ENCODE data around the gene MNT.

DNA sequence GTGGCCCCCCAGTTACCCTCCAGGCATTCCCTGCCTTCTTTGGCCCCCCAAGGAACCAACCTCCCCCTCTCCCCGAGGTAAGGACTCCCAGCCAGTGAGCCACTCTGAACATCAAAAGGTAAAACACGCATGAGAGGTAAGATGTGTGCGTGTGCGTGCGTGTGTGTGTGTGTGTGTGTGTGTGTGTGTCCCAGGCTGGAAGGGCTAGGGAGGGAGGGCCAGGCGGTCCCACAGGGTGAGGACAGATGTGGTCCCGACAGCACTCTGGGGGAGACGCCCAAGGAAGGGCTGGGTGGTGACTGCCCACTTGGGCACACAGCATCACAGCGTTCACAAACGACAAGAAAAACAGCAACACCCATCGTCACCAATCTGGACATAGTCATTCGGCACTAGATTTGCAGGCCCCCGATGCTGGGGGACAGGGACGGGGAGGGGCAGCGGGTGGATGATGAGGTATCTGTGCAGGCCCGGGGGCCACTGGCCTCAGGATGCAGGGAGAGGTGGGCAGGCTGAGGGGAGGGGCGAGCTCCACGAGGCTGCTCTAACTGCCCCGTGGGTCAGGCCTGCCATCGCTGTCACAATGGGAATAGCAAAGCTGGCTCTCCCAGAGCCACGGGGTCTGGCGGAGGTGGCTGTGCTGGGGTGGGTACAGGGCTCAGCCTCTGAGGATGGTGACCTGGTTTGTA lies 16.3 kb downstream of the MNT start:
- TF ChIP-seq, protein P1, sequence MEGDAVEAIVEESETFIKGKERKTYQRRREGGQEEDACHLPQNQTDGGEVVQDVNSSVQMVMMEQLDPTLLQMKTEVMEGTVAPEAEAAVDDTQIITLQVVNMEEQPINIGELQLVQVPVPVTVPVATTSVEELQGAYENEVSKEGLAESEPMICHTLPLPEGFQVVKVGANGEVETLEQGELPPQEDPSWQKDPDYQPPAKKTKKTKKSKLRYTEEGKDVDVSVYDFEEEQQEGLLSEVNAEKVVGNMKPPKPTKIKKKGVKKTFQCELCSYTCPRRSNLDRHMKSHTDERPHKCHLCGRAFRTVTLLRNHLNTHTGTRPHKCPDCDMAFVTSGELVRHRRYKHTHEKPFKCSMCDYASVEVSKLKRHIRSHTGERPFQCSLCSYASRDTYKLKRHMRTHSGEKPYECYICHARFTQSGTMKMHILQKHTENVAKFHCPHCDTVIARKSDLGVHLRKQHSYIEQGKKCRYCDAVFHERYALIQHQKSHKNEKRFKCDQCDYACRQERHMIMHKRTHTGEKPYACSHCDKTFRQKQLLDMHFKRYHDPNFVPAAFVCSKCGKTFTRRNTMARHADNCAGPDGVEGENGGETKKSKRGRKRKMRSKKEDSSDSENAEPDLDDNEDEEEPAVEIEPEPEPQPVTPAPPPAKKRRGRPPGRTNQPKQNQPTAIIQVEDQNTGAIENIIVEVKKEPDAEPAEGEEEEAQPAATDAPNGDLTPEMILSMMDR (IDR thresholded peaks at IDR 0.05), result no peak
- TF ChIP-seq POLR2A (IDR thresholded peaks at IDR 0.05), result no peak
